ENCODE data around the gene PRKG1. TPM values are rescaled to one million over a fixed set of nuclear protein-coding genes. Genes with fewer than 3 reads are reported as not detected.
A peak's percentile ranks its signal among the peaks of the same experiment; 100 is the strongest.

The PRKG1 gene
- total RNA-seq, 1 experiment from 2014 or later, result 10.4 TPM

DNA sequence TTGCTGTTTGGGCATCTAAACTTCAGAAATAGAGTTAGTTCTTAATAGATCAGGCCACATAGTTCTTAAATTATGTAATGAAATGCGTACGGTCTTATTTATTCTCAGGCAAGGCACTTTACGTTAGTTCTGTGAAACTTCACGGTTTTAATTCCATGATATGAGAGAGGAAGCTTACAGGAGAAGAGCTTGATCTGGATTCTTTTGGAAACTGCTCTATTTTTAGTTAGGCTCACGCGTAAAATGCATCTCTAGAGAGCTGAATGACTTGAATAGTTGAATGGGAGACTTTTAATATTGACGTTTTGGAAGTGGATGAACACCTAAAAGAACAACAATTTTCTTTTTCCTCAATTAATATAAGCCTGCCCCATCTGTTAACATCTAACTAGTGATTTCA is 71.1 kb downstream of the PRKG1 start:
- Histone ChIP-seq H3K79me2 (ENCODE audit: insufficient read depth, low read length) (no peaks in the 10 kb centered on the region), H2BK12ac (ENCODE audit: insufficient read length, low read depth, low read length) (no peak overlapping the region), H4K5ac (ENCODE audit: insufficient read length, low read depth, low read length) (no peak overlapping the region), H2BK15ac (ENCODE audit: low read depth, low read length) (no peak overlapping the region), H3K4ac (ENCODE audit: low read depth, low read length) (no peak overlapping the region), H3K27me3 (ENCODE audit: insufficient read depth, low read length) (no peaks in the 10 kb centered on the region), H2AFZ (ENCODE audit: low read length) (no peak overlapping the region), H3K14ac (ENCODE audit: insufficient read depth, low read length) (no peak overlapping the region), H4K20me1 (ENCODE audit: control insufficient read depth, insufficient read depth, insufficient read length) (no peaks in the 10 kb centered on the region), H3K4me1 (ENCODE audit: insufficient read depth, low read length) (no peaks in the 10 kb centered on the region; the same call in 1 of the 2 replicates), H3K23ac (ENCODE audit: insufficient read length, low read depth, low read length) (no peak overlapping the region), H3K23me2 (ENCODE audit: insufficient read length, low read depth, low read length, poor library complexity, severe bottlenecking) (no peaks in the 10 kb centered on the region), H3T11ph (ENCODE audit: low read length) (no peak overlapping the region), H3K4me2 (ENCODE audit: insufficient read depth, insufficient read length, low read length) (no peak overlapping the region), H3K9ac (ENCODE audit: extremely low read depth, insufficient read length, low read length) (no peak overlapping the region), H3K27ac (ENCODE audit: insufficient read length, low read depth, low read length) (no peak overlapping the region), H3K9me3 (ENCODE audit: control insufficient read depth, low read depth, low read length) (no peaks in the 10 kb centered on the region), H2BK5ac (ENCODE audit: insufficient read length, low read length) (no peak overlapping the region), H4K8ac (replicated peaks; ENCODE audit: insufficient read length, low read depth, low read length) (no peak overlapping the region), H3K79me1 (ENCODE audit: insufficient read depth, low read depth, low read length, poor library complexity, severe bottlenecking) (no peaks in the 10 kb centered on the region), H2AK5ac (ENCODE audit: insufficient read length, low read length) (no peak overlapping the region), H3K56ac (ENCODE audit: insufficient read length, low read depth, low read length) (no peak overlapping the region), H3K18ac (ENCODE audit: insufficient read length, low read depth, low read length) (no peak overlapping the region), H2BK120ac (ENCODE audit: low read depth, low read length, poor library complexity, severe bottlenecking) (no peak overlapping the region), H2BK20ac (ENCODE audit: low read depth, low read length, poor library complexity, severe bottlenecking) (no peak overlapping the region), H4K91ac (ENCODE audit: insufficient read length, low read depth, low read length) (no peak overlapping the region)
- Mint-ChIP-seq H3K27me3 (ENCODE audit: low read depth) (no peaks in the 10 kb centered on the region), H3K4me3 (no peak overlapping the region), H3K9me3 (no peaks in the 10 kb centered on the region), H3K4me1 (no peaks in the 10 kb centered on the region; a peak in 1 of 4 replicates), H3K36me3 (ENCODE audit: insufficient read depth in 1 of 3, low read depth in 3 of 3) (no peaks in the 10 kb centered on the region), H3K27ac (peak overlapping the region in 1 of 3 experiments; percentile 38; a peak in 1 of 7 replicates)
- no peak for DNase-seq
- no CpG with 5 or more reads among the region's 7 CpGs for WGBS (ENCODE audit: extremely low coverage, insufficient read length, low lambda C conversion rate)
- TF ChIP-seq, protein P1, sequence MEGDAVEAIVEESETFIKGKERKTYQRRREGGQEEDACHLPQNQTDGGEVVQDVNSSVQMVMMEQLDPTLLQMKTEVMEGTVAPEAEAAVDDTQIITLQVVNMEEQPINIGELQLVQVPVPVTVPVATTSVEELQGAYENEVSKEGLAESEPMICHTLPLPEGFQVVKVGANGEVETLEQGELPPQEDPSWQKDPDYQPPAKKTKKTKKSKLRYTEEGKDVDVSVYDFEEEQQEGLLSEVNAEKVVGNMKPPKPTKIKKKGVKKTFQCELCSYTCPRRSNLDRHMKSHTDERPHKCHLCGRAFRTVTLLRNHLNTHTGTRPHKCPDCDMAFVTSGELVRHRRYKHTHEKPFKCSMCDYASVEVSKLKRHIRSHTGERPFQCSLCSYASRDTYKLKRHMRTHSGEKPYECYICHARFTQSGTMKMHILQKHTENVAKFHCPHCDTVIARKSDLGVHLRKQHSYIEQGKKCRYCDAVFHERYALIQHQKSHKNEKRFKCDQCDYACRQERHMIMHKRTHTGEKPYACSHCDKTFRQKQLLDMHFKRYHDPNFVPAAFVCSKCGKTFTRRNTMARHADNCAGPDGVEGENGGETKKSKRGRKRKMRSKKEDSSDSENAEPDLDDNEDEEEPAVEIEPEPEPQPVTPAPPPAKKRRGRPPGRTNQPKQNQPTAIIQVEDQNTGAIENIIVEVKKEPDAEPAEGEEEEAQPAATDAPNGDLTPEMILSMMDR (conservative IDR thresholded peaks at IDR 0.05), result no peak

All from H9 (cell line).